Measurements from ENCODE around the gene BAZ2B. TPM values are rescaled to one million over a fixed set of nuclear protein-coding genes. Genes with fewer than 3 reads are reported as not detected.
"Not testable (repeated sequence)": the region's sequence is repeated elsewhere in the genome, so short reads cannot be mapped to it uniquely, and the experiment has no call there.

BAZ2B gene
- 10 to 100 TPM in 1 of 2 donors, 1 to 10 TPM in 1; 9.4 to 15.0 TPM for total RNA-seq

- DNase-seq (ENCODE audit: low spot score in 2 of 2): no peak
- Mint-ChIP-seq H3K36me3 (peaks cover 6 to 13% of the 10 kb centered on the region in 2 donors), H3K9me3 (no peaks in the 10 kb centered on the region), H3K27ac (peak within 1 kb of the TSS; percentile 65 to 77)
- peak; percentile 31 to 35 for ATAC-seq
These were observed at the start of gene BAZ2B for GRCh38 chr2:159616286-159616701. TSS of gene BAZ2B (minus strand) at chr2:159616548. CDS start at chr2:159478719, 137,829 bp downstream.

DNA sequence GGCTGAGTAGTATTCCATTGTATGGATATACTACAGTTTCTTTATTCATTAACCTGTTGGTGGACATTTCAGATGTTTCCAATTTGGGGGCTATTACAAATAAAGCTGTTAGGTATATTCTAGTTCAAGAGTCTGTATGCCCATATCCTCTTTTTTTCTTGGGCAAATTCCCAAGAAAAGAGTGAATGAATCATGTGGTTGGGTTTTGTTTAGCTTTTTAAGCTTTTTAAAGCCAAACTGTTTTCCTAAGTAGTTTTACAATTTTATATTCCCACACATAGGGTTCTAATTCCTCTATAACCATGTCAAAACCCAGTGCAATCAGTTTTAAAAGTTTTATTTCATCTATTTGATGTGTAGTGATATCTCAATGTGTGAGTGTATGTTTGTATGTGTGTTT lies 44.9 kb upstream of the BAZ2B start:
- no peak for ATAC-seq
- H3K27ac Mint-ChIP-seq: no peak overlapping the region
- DNase-seq (ENCODE audit: low spot score in 2 of 2): no peak
- peaks cover 11 to 12% of the 10 kb centered on the region in 2 donors for H3K36me3 Mint-ChIP-seq
- peaks cover 3 to 6% of the 10 kb centered on the region in 2 donors for H3K9me3 Mint-ChIP-seq

DNA sequence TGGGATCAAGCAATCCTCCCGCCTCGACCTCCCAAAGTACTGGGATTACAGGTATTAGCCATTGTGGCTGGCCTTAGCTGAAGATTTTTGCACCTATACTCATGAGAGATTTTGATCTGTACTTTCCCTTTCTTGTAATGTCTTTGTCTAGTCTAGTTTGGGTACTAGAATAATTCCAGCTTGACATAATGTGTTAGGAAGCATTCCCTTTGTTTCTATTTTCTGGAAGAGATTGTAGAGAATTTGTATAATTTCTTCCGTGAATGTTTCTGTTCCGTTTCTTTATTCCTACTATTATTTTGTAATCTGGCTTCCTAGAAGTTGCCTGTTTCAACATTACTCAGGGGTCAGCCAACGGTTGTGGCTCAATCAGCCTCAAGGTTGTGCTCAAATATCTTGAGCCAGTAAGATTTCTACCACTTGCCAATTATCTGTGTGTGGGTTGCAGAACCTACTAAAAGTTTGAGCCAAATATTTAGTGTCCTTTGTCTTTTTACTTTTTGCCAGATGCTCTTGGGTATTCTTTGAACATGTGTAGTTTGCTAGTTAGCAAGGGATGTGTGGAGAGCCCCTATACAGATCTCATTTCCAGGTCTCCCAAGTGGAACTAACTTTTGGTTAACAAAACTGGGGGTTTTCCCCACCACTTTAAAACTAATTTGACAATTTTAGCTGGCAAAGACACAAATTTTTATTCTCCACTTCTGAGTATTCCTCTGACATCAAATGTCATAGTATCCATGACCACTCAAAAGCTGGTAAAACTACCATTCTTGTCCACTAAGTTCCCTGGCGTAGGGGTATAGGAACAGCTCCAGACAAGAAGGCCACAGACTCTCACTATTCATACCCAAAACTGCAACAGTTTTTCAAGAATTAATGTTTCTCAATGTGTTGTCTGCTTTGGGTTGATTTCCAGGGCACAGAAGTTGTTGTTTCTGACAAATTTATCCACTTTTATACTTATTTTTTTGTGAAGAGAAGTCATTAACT lies 42.8 kb upstream of the BAZ2B start:
- Mint-ChIP-seq H3K36me3 (peaks cover 12 to 18% of the 10 kb centered on the region in 2 donors), H3K9me3 (peaks cover 5 to 6% of the 10 kb centered on the region in 2 donors), H3K27ac (no peak overlapping the region)
- DNase-seq (ENCODE audit: low spot score in 2 of 2): no peak
- no peak for ATAC-seq

DNA sequence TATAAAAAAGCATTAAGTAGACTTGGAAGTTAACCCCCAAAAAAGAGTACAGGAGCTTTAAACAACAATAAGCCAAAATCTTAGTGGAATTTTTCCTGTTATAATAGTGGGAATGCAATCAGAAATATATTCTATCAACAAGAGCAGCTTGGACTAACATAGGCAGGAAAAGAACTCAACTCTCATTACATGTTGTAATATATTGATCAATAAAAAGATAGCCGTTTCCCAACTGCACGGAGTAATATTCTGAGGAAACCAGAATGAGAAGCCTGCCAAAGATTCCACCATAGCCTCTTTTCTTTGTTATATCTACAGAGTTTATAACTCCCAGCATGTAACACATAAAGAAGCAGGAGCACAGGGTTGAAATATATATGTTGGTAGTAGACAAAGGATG lies 37.6 kb upstream of the BAZ2B start:
- DNase-seq (ENCODE audit: low spot score in 2 of 2) (no peak), ATAC-seq (no peak)
- H3K36me3 Mint-ChIP-seq: peaks cover 12 to 19% of the 10 kb centered on the region in 2 donors
- peaks cover 0 to 5% of the 10 kb centered on the region in 2 donors for H3K9me3 Mint-ChIP-seq
- no peak overlapping the region for H3K27ac Mint-ChIP-seq

- DNase-seq (ENCODE audit: low spot score in 2 of 2) (no peak), ATAC-seq (no peak)
- Mint-ChIP-seq H3K9me3 (peaks cover 0 to 5% of the 10 kb centered on the region in 2 donors), H3K27ac (peak overlapping the region in 1 of 2 donors; percentile 29), H3K36me3 (peaks cover under 1 to 13% of the 10 kb centered on the region in 2 donors)
These were observed 35.5 kb upstream of the BAZ2B start for GRCh38 chr2:159651884-159652283.

GRCh38 chr2:159650574-159650973 lies 34.2 kb upstream of the BAZ2B start:
- no peak overlapping the region for H3K27ac Mint-ChIP-seq
- ATAC-seq: no peak
- H3K9me3 Mint-ChIP-seq: peaks cover 2% of the 10 kb centered on the region in 2 donors
- H3K36me3 Mint-ChIP-seq: peaks cover 2 to 7% of the 10 kb centered on the region in 2 donors
- DNase-seq (ENCODE audit: low spot score in 2 of 2): no peak

GRCh38 chr2:159648643-159649042 lies 32.3 kb upstream of the BAZ2B start:
- no peak overlapping the region for H3K27ac Mint-ChIP-seq
- peaks cover 5 to 7% of the 10 kb centered on the region in 2 donors for H3K36me3 Mint-ChIP-seq
- H3K9me3 Mint-ChIP-seq: peaks cover 5% of the 10 kb centered on the region in 2 donors
- ATAC-seq: no peak
- no peak for DNase-seq (ENCODE audit: low spot score in 2 of 2)

DNA sequence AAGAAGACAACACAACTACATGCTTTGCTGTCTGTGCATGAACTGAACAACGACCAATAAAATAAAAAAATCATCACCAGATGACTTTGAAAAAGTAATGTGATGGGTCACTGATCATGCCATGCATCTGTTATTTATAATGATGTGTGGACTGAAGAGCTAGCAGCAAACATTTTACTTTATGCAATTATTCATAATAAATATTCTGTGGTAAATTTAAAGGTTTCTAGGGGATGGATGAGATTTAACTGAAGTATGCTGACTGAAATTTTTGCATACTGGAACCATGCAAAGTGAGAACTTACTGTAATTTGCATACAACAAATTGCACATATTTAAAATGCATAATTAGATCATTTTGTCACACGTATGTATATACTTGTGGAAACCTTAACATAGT lies 31.3 kb upstream of the BAZ2B start:
- Mint-ChIP-seq H3K9me3 (peaks cover 5 to 10% of the 10 kb centered on the region in 2 donors), H3K27ac (no peak overlapping the region), H3K36me3 (peaks cover 5 to 7% of the 10 kb centered on the region in 2 donors)
- ATAC-seq (no peak), DNase-seq (ENCODE audit: low spot score in 2 of 2) (no peak)

GRCh38 chr2:159640176-159640575 lies 23.8 kb upstream of the BAZ2B start:
- H3K9me3 Mint-ChIP-seq: peaks cover 0 to 19% of the 10 kb centered on the region in 2 donors
- DNase-seq (ENCODE audit: low spot score in 2 of 2) (no peak), ATAC-seq (no peak)
- H3K27ac Mint-ChIP-seq: no peak overlapping the region
- peaks cover under 1 to 17% of the 10 kb centered on the region in 2 donors for H3K36me3 Mint-ChIP-seq

GRCh38 chr2:159639712-159640111 lies 23.4 kb upstream of the BAZ2B start:
- ATAC-seq (no peak), DNase-seq (ENCODE audit: low spot score in 2 of 2) (no peak)
- H3K9me3 Mint-ChIP-seq: peaks cover 0 to 19% of the 10 kb centered on the region in 2 donors
- H3K27ac Mint-ChIP-seq: no peak overlapping the region
- H3K36me3 Mint-ChIP-seq: peaks cover 0 to 17% of the 10 kb centered on the region in 2 donors

GRCh38 chr2:159639071-159639470 lies 22.7 kb upstream of the BAZ2B start:
- no peak for DNase-seq (ENCODE audit: low spot score in 2 of 2)
- peaks cover 0 to 17% of the 10 kb centered on the region in 2 donors for H3K36me3 Mint-ChIP-seq
- peaks cover 0 to 19% of the 10 kb centered on the region in 2 donors for H3K9me3 Mint-ChIP-seq
- ATAC-seq: no peak
- no peak overlapping the region for H3K27ac Mint-ChIP-seq

DNA sequence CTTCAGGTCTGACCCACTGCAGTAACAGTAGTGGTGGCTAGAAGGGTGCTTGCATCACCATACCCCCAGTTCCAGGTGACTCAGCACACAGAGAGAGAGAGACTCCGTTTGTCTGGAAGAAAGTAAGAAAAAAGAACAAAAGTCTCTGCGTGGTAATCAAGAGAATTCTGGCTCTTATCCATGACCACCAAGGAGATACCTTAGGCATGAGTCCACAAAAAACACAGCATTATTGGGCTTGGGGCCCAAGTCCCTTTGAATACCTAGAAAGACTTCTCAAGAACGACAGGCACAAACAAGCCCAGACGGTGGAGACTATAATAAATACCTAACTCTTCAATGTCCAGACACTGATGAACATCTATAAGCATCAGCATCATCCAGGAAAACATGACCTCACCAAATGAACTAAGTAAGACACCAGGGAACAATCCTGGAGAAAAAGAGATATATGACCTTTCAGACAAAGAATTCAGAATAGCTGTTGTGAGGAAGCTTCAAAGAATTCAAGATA lies 21.7 kb upstream of the BAZ2B start:
- no peak overlapping the region for H3K27ac Mint-ChIP-seq
- H3K9me3 Mint-ChIP-seq: peaks cover 0 to 15% of the 10 kb centered on the region in 2 donors
- DNase-seq (ENCODE audit: low spot score in 2 of 2) (no peak), ATAC-seq (no peak)
- H3K36me3 Mint-ChIP-seq: peaks cover 0 to 17% of the 10 kb centered on the region in 2 donors

DNA sequence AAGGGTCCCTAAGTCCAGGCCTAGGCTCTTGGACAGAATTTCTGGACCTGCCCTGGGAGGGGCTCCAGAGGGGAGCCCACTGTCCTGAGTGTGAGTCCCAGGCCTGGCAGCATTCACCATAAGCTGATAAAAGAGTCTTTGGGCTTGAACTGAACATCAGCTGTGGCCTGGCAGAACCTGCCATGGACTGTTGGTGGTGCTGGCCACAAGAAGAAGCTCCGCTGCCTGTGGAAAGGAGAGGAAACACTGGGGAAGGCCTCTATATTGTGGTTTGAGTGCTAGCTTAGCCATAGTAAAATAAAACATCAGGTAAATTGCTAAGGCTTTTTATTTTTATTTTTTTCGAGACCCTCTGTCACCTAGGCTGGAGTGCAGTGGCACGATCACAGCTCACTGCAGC lies 20.9 kb upstream of the BAZ2B start:
- Mint-ChIP-seq H3K9me3 (peaks cover 0 to 14% of the 10 kb centered on the region in 2 donors), H3K27ac (no peak overlapping the region), H3K36me3 (peaks cover 0 to 17% of the 10 kb centered on the region in 2 donors)
- DNase-seq (ENCODE audit: low spot score in 2 of 2): no peak
- ATAC-seq: no peak

GRCh38 chr2:159635006-159635789 lies 18.9 kb upstream of the BAZ2B start:
- no peak overlapping the region for H3K27ac Mint-ChIP-seq
- no peak for ATAC-seq

GRCh38 chr2:159633219-159633618 lies 16.9 kb upstream of the BAZ2B start:
- Mint-ChIP-seq H3K36me3 (peaks cover 0 to 10% of the 10 kb centered on the region in 2 donors), H3K9me3 (peaks cover 0 to 2% of the 10 kb centered on the region in 2 donors), H3K27ac (no peak overlapping the region)
- no peak for ATAC-seq
- no peak for DNase-seq (ENCODE audit: low spot score in 2 of 2)

More at GRCh38 chr2:159635006-159635789, 18.9 kb upstream of the BAZ2B start:
- DNase-seq (ENCODE audit: low spot score in 2 of 2): no peak
- Mint-ChIP-seq H3K36me3 (peaks cover 0 to 17% of the 10 kb centered on the region in 2 donors), H3K9me3 (peaks cover 0 to 14% of the 10 kb centered on the region in 2 donors)

DNA sequence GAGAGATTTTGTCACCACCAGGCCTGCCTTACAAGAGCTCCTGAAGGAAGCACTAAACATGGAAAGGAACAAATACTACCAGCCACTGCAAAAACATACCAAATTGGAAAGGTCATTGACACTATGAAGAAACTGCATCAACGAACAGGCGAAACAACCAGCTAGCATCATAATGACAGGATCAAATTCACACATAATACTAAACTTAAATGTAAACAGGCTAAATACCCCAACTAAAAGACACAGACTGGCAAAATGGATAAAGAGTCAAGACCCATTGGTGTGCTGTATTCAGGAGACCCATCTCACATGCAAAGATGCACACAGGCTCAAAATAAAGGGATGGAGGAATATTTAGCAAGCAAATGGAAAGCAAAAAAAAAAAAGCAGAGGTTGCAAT lies 9.3 kb upstream of the BAZ2B start:
- not testable (repeated sequence) for H3K9me3 Mint-ChIP-seq, H3K36me3 Mint-ChIP-seq

More for the DNA sequence above, 9.3 kb upstream of the BAZ2B start:
- H3K27ac Mint-ChIP-seq; ATAC-seq; DNase-seq (ENCODE audit: low spot score in 2 of 2): not testable (repeated sequence)
